ENCODE data around the gene ZNF445. TPM values are rescaled to one million over a fixed set of nuclear protein-coding genes. Genes with fewer than 3 reads are reported as not detected.

Gene ZNF445
- total RNA-seq = 6.6 TPM

DNA sequence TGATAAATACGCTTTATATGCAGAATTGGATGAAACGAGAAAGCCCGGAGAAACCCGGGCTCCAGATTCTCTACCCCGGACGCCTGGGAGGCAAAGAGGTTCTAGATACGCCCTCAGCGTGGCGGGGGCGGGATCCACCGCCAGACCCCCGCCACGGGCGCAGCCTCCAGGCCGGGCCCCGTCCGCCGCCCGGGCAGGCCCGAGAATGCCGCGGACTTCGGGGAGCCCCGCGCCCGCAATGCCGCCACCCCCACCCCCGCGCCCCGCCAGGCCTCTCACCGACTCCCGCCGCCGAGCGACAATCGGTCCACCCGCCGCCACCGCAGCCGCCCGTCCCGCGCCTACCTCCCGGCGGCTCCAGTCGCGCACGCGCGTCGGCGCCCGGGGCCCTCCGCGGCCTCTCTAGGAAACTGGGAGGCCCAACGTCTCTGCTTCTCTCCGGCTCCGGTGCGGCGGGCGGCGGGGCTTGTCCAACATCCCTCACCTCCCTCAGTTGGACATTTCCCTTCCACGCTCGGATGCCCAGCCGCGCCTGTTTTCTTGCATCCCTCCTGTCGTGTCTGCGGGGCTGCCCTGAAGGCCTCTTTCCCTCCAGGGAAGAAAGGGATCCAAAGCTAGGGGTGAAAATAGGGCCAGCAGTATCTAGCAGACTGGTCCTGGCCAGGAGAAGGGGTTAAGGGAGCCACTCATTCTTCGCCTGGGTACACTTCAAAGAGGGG, at the start of gene ZNF445:
TSS of gene ZNF445 (minus strand) at position 359 of the 719 bp plus-strand sequence. CDS start 22,121 bp downstream, outside the sequence.
- Histone ChIP-seq H3K9me3 (no peaks in the 10 kb centered on the region), H3K4me1 (peaks cover 0 to 13% of the 10 kb centered on the region in 2 donors), H3K36me3 (no peaks in the 10 kb centered on the region), H3K27ac (peak within 1 kb of the TSS; percentile 42 to 68), H3K27me3 (no peaks in the 10 kb centered on the region), H3K4me3 (peak within 1 kb of the TSS; percentile 74 to 90)
- no peak for TF ChIP-seq CTCF (IDR thresholded peaks at IDR 0.05)
- intact Hi-C loops (cut with DNase I) = loop anchor here (1.0 to 10.0 kb wide), 5 partner anchors 33 to 154 kb away; partner anchors contain the start of genes TCAIM and ZNF197
- peak; percentile 14 to 90 for DNase-seq (ENCODE audit: low spot score in 2 of 2)

GRCh38 chr3:44525060-44525459, 47.6 kb upstream of the ZNF445 start:
- no peaks in the 10 kb centered on the region for H3K27me3 ChIP-seq
- intact Hi-C loops (cut with DNase I) = no loop called here
- no peak for DNase-seq (ENCODE audit: low spot score in 2 of 2)
- H3K36me3 ChIP-seq = no peaks in the 10 kb centered on the region
- H3K27ac ChIP-seq = no peak overlapping the region
- H3K4me1 ChIP-seq = no peaks in the 10 kb centered on the region
- no peaks in the 10 kb centered on the region for H3K9me3 ChIP-seq
- no peak for TF ChIP-seq CTCF (IDR thresholded peaks at IDR 0.05)
- H3K4me3 ChIP-seq = no peak overlapping the region

DNA sequence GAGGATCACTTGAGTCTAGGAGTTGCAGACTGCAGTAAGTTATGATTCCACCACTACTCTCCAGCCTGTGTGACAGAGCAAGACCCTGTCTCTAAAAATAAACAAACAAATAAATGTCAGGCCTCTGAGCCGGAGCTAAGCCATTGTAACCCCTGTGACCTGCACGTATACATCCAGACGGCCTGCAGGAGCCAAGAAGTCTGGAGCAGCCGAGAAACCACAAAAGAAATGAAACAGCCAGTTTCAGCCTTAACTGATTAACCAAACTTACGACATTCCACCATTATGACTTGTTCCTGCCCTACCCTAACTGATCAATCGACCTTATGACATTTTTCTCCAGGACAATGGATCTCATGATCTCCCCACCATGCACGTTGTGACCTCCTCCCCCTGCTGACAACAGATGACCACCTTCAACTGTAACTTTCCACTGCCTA, 45.0 kb upstream of the ZNF445 start:
- Histone ChIP-seq H3K36me3 (no peaks in the 10 kb centered on the region), H3K27ac (no peak overlapping the region), H3K27me3 (no peaks in the 10 kb centered on the region), H3K4me3 (no peak overlapping the region), H3K9me3 (no peaks in the 10 kb centered on the region), H3K4me1 (no peaks in the 10 kb centered on the region)
- no peak for TF ChIP-seq CTCF (IDR thresholded peaks at IDR 0.05)
- DNase-seq (ENCODE audit: low spot score in 2 of 2) = no peak
- intact Hi-C loops (cut with DNase I) = no loop called here

GRCh38 chr3:44521721-44522120, 44.3 kb upstream of the ZNF445 start:
- Histone ChIP-seq H3K27me3 (no peaks in the 10 kb centered on the region), H3K27ac (no peak overlapping the region), H3K36me3 (no peaks in the 10 kb centered on the region), H3K4me1 (no peaks in the 10 kb centered on the region), H3K4me3 (no peak overlapping the region), H3K9me3 (no peaks in the 10 kb centered on the region)
- no peak for DNase-seq (ENCODE audit: low spot score in 2 of 2)
- no peak for TF ChIP-seq CTCF (IDR thresholded peaks at IDR 0.05)
- intact Hi-C loops (cut with DNase I) = no loop called here

GRCh38 chr3:44518782-44519156, 41.3 kb upstream of the ZNF445 start:
- TF ChIP-seq CTCF (IDR thresholded peaks at IDR 0.05) = no peak
- Histone ChIP-seq H3K36me3 (no peaks in the 10 kb centered on the region), H3K27ac (no peak overlapping the region), H3K9me3 (no peaks in the 10 kb centered on the region), H3K4me1 (no peaks in the 10 kb centered on the region), H3K27me3 (no peaks in the 10 kb centered on the region), H3K4me3 (no peak overlapping the region)
- no peak for DNase-seq (ENCODE audit: low spot score in 2 of 2)
- intact Hi-C loops (cut with DNase I) = no loop called here
